Hepatocyte (in vitro differentiated cells): ENCODE results near the gene ZC3H7B. TPM values are rescaled to one million over a fixed set of nuclear protein-coding genes. Genes with fewer than 3 reads are reported as not detected.

ENCODE experiments used
- DNase-seq: peaks from one replicate; pipeline ENCODE4 v3.0.0-alpha.2; 2016; ENCODE audit warnings: low spot score
- H2AFZ ChIP-seq: fragments of 200-600 bp; sonication (generic); 2 replicates; pipeline ENCODE4 v1.6.0; 2016; ENCODE audit warnings: antibody characterized with exemption, mild to moderate bottlenecking
- H3K27ac ChIP-seq: fragments of 200-600 bp; sonication (generic); 2 replicates; pipeline ENCODE4 v1.5.1; 2016; ENCODE audit warnings: mild to moderate bottlenecking
- H3K27me3 ChIP-seq: fragments of 200-600 bp; sonication (generic); 2 replicates; pipeline ENCODE4 v1.6.1; 2016
- H3K36me3 ChIP-seq: fragments of 200-600 bp; sonication (generic); replicated peaks from 2 replicates; pipeline ENCODE4 v1.5.1; 2016; ENCODE audit warnings: low read depth; ENCODE audit not compliant: insufficient read depth
- H3K4me1 ChIP-seq: fragments of 200-600 bp; sonication (generic); 2 replicates; pipeline ENCODE4 v1.5.1; 2016; ENCODE audit warnings: mild to moderate bottlenecking, moderate library complexity; ENCODE audit not compliant: insufficient read depth
- H3K4me2 ChIP-seq: fragments of 200-600 bp; sonication (generic); 2 replicates; pipeline ENCODE4 v1.6.0; 2016
- H3K4me3 ChIP-seq: fragments of 200-600 bp; sonication (generic); 2 replicates; pipeline ENCODE4 v1.5.1; 2016; ENCODE audit warnings: mild to moderate bottlenecking
- H3K79me2 ChIP-seq: fragments of 200-600 bp; sonication (generic); 2 replicates; pipeline ENCODE4 v1.6.0; 2017; ENCODE audit warnings: mild to moderate bottlenecking
- H3K9me2 ChIP-seq: fragments of 200-600 bp; sonication (generic); replicated peaks from 2 replicates; pipeline ENCODE4 v1.6.0; 2017; ENCODE audit warnings: mild to moderate bottlenecking; ENCODE audit not compliant: insufficient read depth
- H3K9me3 ChIP-seq: fragments of 200-600 bp; sonication (generic); 2 replicates; pipeline ENCODE4 v1.5.1; 2016; ENCODE audit warnings: low read depth, mild to moderate bottlenecking
- H4K20me1 ChIP-seq: fragments of 200-600 bp; sonication (generic); 2 replicates; pipeline ENCODE4 v1.6.0; 2016; ENCODE audit warnings: mild to moderate bottlenecking; ENCODE audit not compliant: insufficient read depth, poor library complexity, severe bottlenecking
- CTCF ChIP-seq: fragments of 200-600 bp; sonication (generic); IDR thresholded peaks from 2 replicates; pipeline ENCODE4 v1.5.1; 2016; ENCODE audit warnings: antibody characterized with exemption, mild to moderate bottlenecking; ENCODE audit not compliant: poor library complexity
- EZH2 ChIP-seq: fragments of 200-600 bp; sonication (generic); IDR thresholded peaks from 2 replicates; pipeline ENCODE4 v1.6.1; 2016; ENCODE audit warnings: antibody characterized with exemption, mild to moderate bottlenecking, borderline replicate concordance
- EZH2phosphoT487 ChIP-seq: fragments of 200-600 bp; sonication (generic); IDR thresholded peaks from one replicate; pipeline ENCODE4 v1.6.1; 2018; ENCODE audit warnings: antibody characterized with exemption, mild to moderate bottlenecking, low read depth, moderate library complexity; ENCODE audit not compliant: unreplicated experiment, severe bottlenecking
- WGBS: methylation state at CpG from one replicate; pipeline ENCODE4 v1.1.6; 2016; ENCODE audit warnings: low lambda C conversion rate; ENCODE audit errors: missing lambda C conversion rate; 5-methylcytosine and 5-hydroxymethylcytosine counted together
- polyA plus RNA-seq: library from polyadenylated mRNA; unstranded; fragments of >200 nt; fragmentation: Nextera tagmentation; extraction: Ambion mirVana; gene quantifications from 2 replicates; pipeline ENCODE4 v1.2.1, GENCODE V29; 2016
- total RNA-seq: library from RNA; depleted of rRNA; stranded (reverse); fragments of >200 nt; gene quantifications from 2 replicates; pipeline ENCODE4 v1.2.3, GENCODE V29; 2014

The ZC3H7B gene
- total and polyA plus RNA-seq, 2 experiments from 2014 or later = 6.9 to 30.5 TPM

GRCh38 chr22:41320416-41321240, 19.3 kb downstream of the ZC3H7B start:
- no peak for DNase-seq
- H3K27me3 ChIP-seq = no peaks in the 10 kb centered on the region
- peaks cover 39% of the 10 kb centered on the region for H3K79me2 ChIP-seq
- H3K27ac ChIP-seq = no peak overlapping the region
- no peaks in the 10 kb centered on the region for H3K36me3 ChIP-seq
- no peak overlapping the region for H2AFZ ChIP-seq
- peaks cover 8% of the 10 kb centered on the region for H4K20me1 ChIP-seq
- TF ChIP-seq EZH2 (no peak), EZH2phosphoT487 (no peak), CTCF (no peak)
- 97% methylated on average over 16 of the region's 16 CpGs for WGBS
- H3K4me1 ChIP-seq = no peaks in the 10 kb centered on the region
- H3K9me3 ChIP-seq = no peaks in the 10 kb centered on the region
- H3K4me3 ChIP-seq = no peak overlapping the region
- no peaks in the 10 kb centered on the region for H3K9me2 ChIP-seq
- no peak overlapping the region for H3K4me2 ChIP-seq

GRCh38 chr22:41324821-41325528, 23.6 kb downstream of the ZC3H7B start:
- H3K36me3 ChIP-seq = no peaks in the 10 kb centered on the region
- H2AFZ ChIP-seq = no peak overlapping the region
- H3K4me3 ChIP-seq = no peak overlapping the region
- 95% methylated on average over 5 of the region's 5 CpGs for WGBS
- H3K4me2 ChIP-seq = no peak overlapping the region
- TF ChIP-seq CTCF (no peak), EZH2phosphoT487 (no peak), EZH2 (no peak)
- no peaks in the 10 kb centered on the region for H3K27me3 ChIP-seq
- no peaks in the 10 kb centered on the region for H4K20me1 ChIP-seq
- H3K27ac ChIP-seq = no peak overlapping the region
- peaks cover under 1% of the 10 kb centered on the region for H3K79me2 ChIP-seq
- H3K9me2 ChIP-seq = no peaks in the 10 kb centered on the region
- no peak for DNase-seq
- no peaks in the 10 kb centered on the region for H3K9me3 ChIP-seq
- H3K4me1 ChIP-seq = no peaks in the 10 kb centered on the region

- Histone ChIP-seq H4K20me1 (no peaks in the 10 kb centered on the region), H2AFZ (no peak overlapping the region), H3K4me1 (no peaks in the 10 kb centered on the region), H3K4me3 (no peak overlapping the region), H3K36me3 (no peaks in the 10 kb centered on the region), H3K4me2 (no peak overlapping the region), H3K9me3 (no peaks in the 10 kb centered on the region), H3K9me2 (no peaks in the 10 kb centered on the region), H3K27me3 (no peaks in the 10 kb centered on the region), H3K27ac (no peak overlapping the region), H3K79me2 (no peaks in the 10 kb centered on the region)
- DNase-seq = no peak
- no peak for TF ChIP-seq CTCF
- TF ChIP-seq EZH2phosphoT487 = no peak
- 96% methylated on average over 15 of the region's 16 CpGs for WGBS
These were observed 25.8 kb downstream of the ZC3H7B start for GRCh38 chr22:41327124-41327523.
